ENCODE measurements around the gene GARIN5B.

Gene GARIN5B

GRCh38 chr19:55373993-55374757 is 11.1 kb upstream of the GARIN5B start:
- H3K4me3 ChIP-seq (replicated peaks in 1 of 2; ENCODE audit: low read depth in 2 of 2, low read length in 2 of 2) = no peak overlapping the region
- TF ChIP-seq CTCF (IDR thresholded peaks at IDR 0.05; ENCODE audit: low read depth, low read length) = no peak
- DNase-seq (ENCODE audit: low read depth in 2 of 2) = peak in 1 of 2 donors; percentile 64

- no peak for TF ChIP-seq CTCF (IDR thresholded peaks at IDR 0.05; ENCODE audit: low read depth, low read length)
- no peak overlapping the region for H3K4me3 ChIP-seq (replicated peaks in 1 of 2; ENCODE audit: low read depth in 2 of 2, low read length in 2 of 2)
- DNase-seq (ENCODE audit: low read depth in 2 of 2) = no peak
Observed at GRCh38 chr19:55373306-55373992, 10.4 kb upstream of the GARIN5B start.

- H3K4me3 ChIP-seq (replicated peaks in 1 of 2; ENCODE audit: low read depth in 2 of 2, low read length in 2 of 2) = no peak overlapping the region
- no peak for TF ChIP-seq CTCF (IDR thresholded peaks at IDR 0.05; ENCODE audit: low read depth, low read length)
- DNase-seq (ENCODE audit: low read depth in 2 of 2) = peak in 1 of 2 donors; percentile 51
Observed at GRCh38 chr19:55372316-55373081, 9.4 kb upstream of the GARIN5B start.

GRCh38 chr19:55370305-55370988 is 7.4 kb upstream of the GARIN5B start, which contains the start of gene IL11:
IL11 (minus strand) TSS chr19:55370463; CDS start chr19:55370310, 153 bp downstream.
- DNase-seq (ENCODE audit: low read depth in 2 of 2) = peak in 1 of 2 donors; percentile 42
- H3K4me3 ChIP-seq (replicated peaks in 1 of 2; ENCODE audit: low read depth in 2 of 2, low read length in 2 of 2) = peak within 1 kb of the TSS; percentile 56 to 59
- no peak for TF ChIP-seq CTCF (IDR thresholded peaks at IDR 0.05; ENCODE audit: low read depth, low read length)

GRCh38 chr19:55369653-55370304 is 6.7 kb upstream of the GARIN5B start:
- DNase-seq (ENCODE audit: low read depth in 2 of 2) = peak; percentile 48 to 68
- peak overlapping the region; percentile 56 to 59 for H3K4me3 ChIP-seq (replicated peaks in 1 of 2; ENCODE audit: low read depth in 2 of 2, low read length in 2 of 2)
- no peak for TF ChIP-seq CTCF (IDR thresholded peaks at IDR 0.05; ENCODE audit: low read depth, low read length)
